GM12873 (cell line): ENCODE results near the gene RASGRF2.

Source experiments
- TF ChIP-seq, protein P1 (sequence below): IDR thresholded peaks from 2 replicates; pipeline ENCODE4 v1.5.1; 2012; ENCODE audit warnings: low read depth, mild to moderate bottlenecking, moderate library complexity, low read length, control low read depth; ENCODE audit not compliant: insufficient read depth; ENCODE audit errors: missing control alignments

The RASGRF2 gene

DNA sequence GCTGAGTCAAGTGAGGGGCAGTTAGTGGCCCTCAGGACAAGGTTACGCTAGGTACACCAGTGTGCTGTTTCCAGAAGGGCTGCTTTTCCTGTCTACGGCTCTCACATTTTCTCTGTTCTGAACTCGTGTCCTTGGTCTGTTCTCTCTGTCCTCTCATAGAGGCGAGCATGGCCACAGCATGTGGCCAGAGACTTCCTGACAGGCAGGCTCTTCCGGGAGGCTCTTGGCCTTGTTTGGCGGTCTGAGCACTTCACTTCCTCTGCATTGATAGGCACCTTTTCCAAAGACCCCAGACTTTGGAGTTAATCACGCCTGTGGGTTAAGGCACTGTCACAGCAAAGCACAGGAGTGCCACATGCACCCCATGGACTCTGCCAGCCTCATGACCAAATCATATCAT lies 274.1 kb downstream of the RASGRF2 start:
- TF ChIP-seq, protein P1, sequence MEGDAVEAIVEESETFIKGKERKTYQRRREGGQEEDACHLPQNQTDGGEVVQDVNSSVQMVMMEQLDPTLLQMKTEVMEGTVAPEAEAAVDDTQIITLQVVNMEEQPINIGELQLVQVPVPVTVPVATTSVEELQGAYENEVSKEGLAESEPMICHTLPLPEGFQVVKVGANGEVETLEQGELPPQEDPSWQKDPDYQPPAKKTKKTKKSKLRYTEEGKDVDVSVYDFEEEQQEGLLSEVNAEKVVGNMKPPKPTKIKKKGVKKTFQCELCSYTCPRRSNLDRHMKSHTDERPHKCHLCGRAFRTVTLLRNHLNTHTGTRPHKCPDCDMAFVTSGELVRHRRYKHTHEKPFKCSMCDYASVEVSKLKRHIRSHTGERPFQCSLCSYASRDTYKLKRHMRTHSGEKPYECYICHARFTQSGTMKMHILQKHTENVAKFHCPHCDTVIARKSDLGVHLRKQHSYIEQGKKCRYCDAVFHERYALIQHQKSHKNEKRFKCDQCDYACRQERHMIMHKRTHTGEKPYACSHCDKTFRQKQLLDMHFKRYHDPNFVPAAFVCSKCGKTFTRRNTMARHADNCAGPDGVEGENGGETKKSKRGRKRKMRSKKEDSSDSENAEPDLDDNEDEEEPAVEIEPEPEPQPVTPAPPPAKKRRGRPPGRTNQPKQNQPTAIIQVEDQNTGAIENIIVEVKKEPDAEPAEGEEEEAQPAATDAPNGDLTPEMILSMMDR: no peak

DNA sequence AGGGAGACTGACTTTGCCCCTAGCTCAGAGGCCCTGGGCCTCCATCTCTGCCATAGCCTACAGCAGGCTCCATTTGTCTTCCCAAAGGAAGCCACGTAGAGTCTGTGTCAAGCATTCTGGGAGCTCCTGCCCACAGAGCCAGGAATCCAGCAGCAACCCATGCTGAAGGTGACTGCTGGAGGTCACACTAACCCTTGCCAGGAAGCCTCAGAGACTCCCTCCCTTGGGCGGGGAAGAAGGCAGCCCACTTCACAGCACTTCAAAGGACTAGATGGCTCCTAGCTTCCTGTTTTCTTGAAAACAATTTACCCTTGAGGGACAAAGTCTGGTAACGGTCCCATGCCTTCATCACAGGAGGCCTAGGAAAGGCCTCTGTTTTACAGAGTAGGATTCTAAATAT lies 274.6 kb downstream of the RASGRF2 start:
- TF ChIP-seq, protein P1: no peak

DNA sequence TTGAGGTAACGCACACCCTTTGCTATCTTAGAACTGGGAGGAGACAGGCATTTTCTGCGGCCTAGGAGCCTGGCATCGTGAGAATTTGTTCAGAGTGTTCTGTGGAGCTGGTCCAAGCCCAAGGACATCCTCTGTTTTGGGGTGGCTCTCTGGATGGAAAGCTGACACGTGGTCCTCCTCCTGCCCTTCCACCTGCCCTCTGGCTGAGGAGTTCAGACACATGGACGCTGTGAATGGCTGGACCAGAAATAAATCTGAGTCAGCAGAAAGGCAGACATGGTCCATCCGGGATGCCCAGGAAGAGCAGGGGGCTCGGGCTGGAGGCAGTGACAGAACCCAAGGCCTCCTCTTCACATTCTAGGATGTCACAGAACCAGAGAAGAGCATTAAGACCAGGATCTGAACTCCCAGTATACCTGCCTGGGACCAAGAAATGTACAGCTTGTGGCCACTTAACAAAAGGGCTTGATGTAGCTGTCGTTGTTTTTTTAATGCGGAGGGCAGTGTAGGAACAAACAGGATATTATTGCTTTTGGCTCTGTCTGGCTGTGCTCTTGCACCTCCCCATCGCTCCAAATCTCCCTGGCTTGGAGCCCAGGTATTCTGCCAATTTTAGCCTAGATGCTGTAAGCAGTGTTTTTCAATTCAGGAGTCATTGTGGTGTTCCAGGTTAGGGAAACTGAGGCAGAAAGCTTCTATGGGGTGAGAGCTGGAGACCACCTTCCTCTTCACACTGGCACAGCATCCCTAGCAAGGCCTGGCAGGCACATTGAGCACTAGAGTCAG lies 275.3 kb downstream of the RASGRF2 start:
- TF ChIP-seq, protein P1: no peak

DNA sequence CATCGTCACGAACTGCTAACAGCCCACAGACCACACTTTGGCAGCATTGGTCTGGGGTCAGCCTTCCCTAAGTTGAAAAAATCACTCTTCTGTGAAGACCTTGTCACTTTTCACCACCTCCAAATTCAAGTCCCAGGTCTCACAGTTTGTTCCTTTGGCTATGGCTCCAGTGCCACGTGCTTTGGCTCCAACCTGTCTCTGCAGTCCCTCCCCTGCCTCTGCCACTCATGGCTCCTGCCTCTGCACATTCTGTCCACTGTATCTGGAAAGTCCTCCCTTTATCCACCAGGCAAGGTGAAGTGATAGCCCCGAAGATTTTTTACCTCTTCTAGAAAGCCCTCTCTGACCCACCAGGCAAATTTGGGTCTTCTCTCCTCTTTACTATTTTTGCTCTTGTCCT lies 278.3 kb downstream of the RASGRF2 start:
- TF ChIP-seq, protein P1: no peak

DNA sequence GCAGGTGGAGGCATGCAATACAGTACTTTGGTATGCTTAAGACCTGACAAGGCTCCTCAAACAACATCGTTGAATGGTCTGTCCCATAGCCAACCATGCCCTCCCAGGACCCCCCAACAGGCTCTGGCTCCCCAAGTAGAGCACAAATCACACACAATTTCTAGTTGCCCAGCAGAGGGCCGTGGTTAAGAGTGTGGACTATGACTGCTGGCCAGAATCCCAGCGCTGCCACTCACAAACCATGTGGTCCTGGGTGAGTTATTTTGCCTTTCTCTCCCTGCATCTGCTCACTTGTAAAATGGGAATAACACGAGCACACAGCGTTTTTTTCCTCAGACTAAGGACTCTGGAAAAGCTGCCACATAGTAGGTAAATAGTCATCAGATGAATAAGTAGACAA lies 279.4 kb downstream of the RASGRF2 start:
- TF ChIP-seq, protein P1: no peak

DNA sequence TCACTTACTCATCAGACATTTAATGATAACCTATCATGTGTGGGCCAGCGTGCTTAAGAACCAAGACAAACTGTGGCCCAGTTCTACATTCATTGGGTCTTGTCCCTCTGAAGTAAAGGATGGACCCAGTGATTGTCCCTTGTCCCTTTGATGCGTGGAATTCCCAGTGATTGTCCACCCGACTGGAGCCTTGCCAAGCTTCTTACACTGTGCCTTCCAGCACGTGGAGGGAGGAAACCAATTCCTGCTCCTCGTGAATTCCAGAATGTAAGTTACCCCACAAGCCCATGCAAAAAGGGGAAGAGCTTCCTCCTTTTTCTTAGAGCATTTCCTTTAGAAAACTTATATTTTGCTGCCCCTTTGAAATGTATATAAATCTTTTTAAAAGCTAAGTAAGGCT lies 280.8 kb downstream of the RASGRF2 start:
- TF ChIP-seq, protein P1: no peak

DNA sequence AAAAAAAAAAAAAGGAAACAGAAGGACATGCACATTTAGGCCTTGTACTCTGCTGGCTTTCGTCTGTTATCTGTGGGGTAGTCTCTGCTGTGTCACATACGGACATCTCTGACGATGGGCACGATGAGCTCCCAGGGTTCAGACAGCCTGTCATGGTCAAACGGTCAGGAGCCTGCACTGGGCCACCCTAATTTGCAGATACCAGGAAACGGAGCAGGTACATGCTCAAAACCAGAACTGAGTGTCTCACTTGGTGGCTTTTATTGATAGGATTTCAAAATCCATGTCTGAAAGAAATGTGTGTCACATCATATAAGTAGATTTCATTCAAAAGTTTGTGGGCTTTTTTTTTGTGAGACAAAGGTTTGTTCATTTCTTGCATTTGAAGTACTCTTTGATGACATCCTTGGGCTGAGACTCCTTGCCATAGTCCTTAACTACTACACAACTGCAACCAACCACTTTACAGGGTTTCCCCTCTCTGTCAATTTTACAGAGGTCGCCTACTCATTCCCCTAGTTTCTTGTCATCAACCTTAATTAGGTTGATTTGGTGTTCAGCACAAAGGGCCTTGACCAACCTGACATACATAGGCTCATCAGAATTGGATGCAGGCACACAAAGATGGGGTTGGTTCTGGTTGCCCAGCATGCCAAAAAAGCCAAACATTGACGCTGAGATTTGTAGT lies 281.9 kb downstream of the RASGRF2 start:
- TF ChIP-seq, protein P1: no peak
